H1 (cell line): ENCODE measurements around the gene MRPS25. TPM values are rescaled to one million over a fixed set of nuclear protein-coding genes. Genes with fewer than 3 reads are reported as not detected.
A peak's percentile ranks its signal among the peaks of the same experiment; 100 is the strongest.

Experiments used
- CTCF ChIA-PET: fragments of 300-600 bp; sonication (Branson Sonifier 250); formaldehyde crosslinking; loops from one replicate; lab custom pipeline; 2021; ENCODE audit not compliant: partially characterized antibody; lab: Charles Lee
- POLR2A ChIA-PET: fragments of 300-600 bp; sonication (Branson Sonifier 250); formaldehyde crosslinking; loops from one replicate; lab custom pipeline; 2021; ENCODE audit warnings: inconsistent platforms; ENCODE audit not compliant: partially characterized antibody; lab: Charles Lee
- DNase-seq, 2 experiments: peaks; one replicate each; pipeline versions ENCODE4 v3.0.0 to v3.0.0-alpha.2; 2010 to 2022; ENCODE audit warnings: low spot score in 2 of 2, low read depth in 1 of 2, mixed read lengths in 1 of 2
- FAIRE-seq: peaks from 2 replicates; lab custom pipeline; 2011; peaks lifted over from hg19 to GRCh38; lab: Jason Lieb, UNC
- H2AFZ ChIP-seq: 2 replicates; pipeline ENCODE4 v1.8.1; 2012; ENCODE audit warnings: low read length, inconsistent platforms
- H2AK5ac ChIP-seq: 2 replicates; pipeline ENCODE4 v1.6.1; 2013; ENCODE audit warnings: low read depth, low read length
- H2BK120ac ChIP-seq: replicated peaks from 2 replicates; pipeline ENCODE3; 2013; ENCODE audit warnings: low read depth, low read length, inconsistent platforms
- H2BK12ac ChIP-seq: 2 replicates; pipeline ENCODE4 v1.6.1; 2013; ENCODE audit warnings: low read depth, low read length
- H2BK15ac ChIP-seq: 2 replicates; pipeline ENCODE4 v1.6.1; 2013; ENCODE audit warnings: low read length
- H2BK20ac ChIP-seq: 2 replicates; pipeline ENCODE4 v1.6.1; 2013; ENCODE audit warnings: low read length
- H2BK5ac ChIP-seq: 2 replicates; pipeline ENCODE4 v1.6.1; 2013; ENCODE audit warnings: low read depth, low read length
- H3K14ac ChIP-seq: 2 replicates; pipeline ENCODE4 v1.6.1; 2013; ENCODE audit warnings: inconsistent platforms; ENCODE audit not compliant: insufficient read length
- H3K18ac ChIP-seq: 2 replicates; pipeline ENCODE4 v1.6.1; 2013; ENCODE audit warnings: low read length; ENCODE audit errors: extremely low read depth
- H3K23ac ChIP-seq: 2 replicates; pipeline ENCODE4 v1.6.1; 2013; ENCODE audit warnings: inconsistent platforms; ENCODE audit not compliant: insufficient read length
- H3K23me2 ChIP-seq: 2 replicates; pipeline ENCODE4 v1.6.1; 2013; ENCODE audit warnings: low read depth, low read length
- H3K27ac ChIP-seq: 2 replicates; pipeline ENCODE4 v1.6.1; 2011; ENCODE audit warnings: low read depth, low read length, inconsistent platforms
- H3K27me3 ChIP-seq, 4 experiments: replicated peaks in 1 of 4; 1 replicate in 1 of 4; 2 replicates in 3 of 4; pipeline versions ENCODE4 v1.6.1 to v1.8.1; 2011 to 2013; ENCODE audit warnings: low read length in 3 of 4, mild to moderate bottlenecking in 3 of 4, inconsistent platforms in 2 of 4, mixed read lengths in 2 of 4, moderate library complexity in 1 of 4; ENCODE audit not compliant: control insufficient read depth in 3 of 4, insufficient read depth in 3 of 4; ENCODE audit errors: extremely low read depth in 1 of 4
- H3K36me3 ChIP-seq, 4 experiments: 2 replicates each; pipeline versions ENCODE4 v1.6.1 to v1.8.1; 2011 to 2013; ENCODE audit warnings: mild to moderate bottlenecking in 4 of 4, low read length in 3 of 4, moderate library complexity in 2 of 4, control low read depth in 1 of 4, inconsistent platforms in 1 of 4; ENCODE audit not compliant: insufficient read depth in 4 of 4, control insufficient read depth in 2 of 4
- H3K4ac ChIP-seq: replicated peaks from 2 replicates; pipeline ENCODE3; 2013; ENCODE audit warnings: low read length, low read depth, mixed read lengths, inconsistent platforms; ENCODE audit not compliant: insufficient read length
- H3K4me1 ChIP-seq, 4 experiments: replicated peaks in 1 of 4; 1 replicate in 1 of 4; 2 replicates in 3 of 4; pipeline versions ENCODE4 v1.6.1 to v1.8.1; 2011 to 2013; ENCODE audit warnings: low read length in 3 of 4, inconsistent platforms in 2 of 4, mixed read lengths in 1 of 4; ENCODE audit not compliant: insufficient read depth in 4 of 4, control insufficient read depth in 3 of 4
- H3K4me2 ChIP-seq, 2 experiments: 2 replicates each; pipeline versions ENCODE4 v1.6.1 to v1.8.1; 2011 to 2013; ENCODE audit warnings: low read depth in 2 of 2, low read length in 2 of 2, control low read depth in 1 of 2, inconsistent platforms in 1 of 2, mild to moderate bottlenecking in 1 of 2; ENCODE audit not compliant: insufficient read depth in 1 of 2
- H3K4me3 ChIP-seq, 4 experiments: fragments of 200-600, 300-600 bp in 1 of 4; sonication (generic), shearing (Covaris generic), sonication (Bioruptor Twin) in 1 of 4; 2 replicates each; pipeline versions ENCODE4 v1.5.1 to v1.8.1; 2011 to 2016; ENCODE audit warnings: low read length in 4 of 4, low read depth in 3 of 4, control low read depth in 2 of 4, inconsistent platforms in 2 of 4, mild to moderate bottlenecking in 2 of 4, mixed read lengths in 1 of 4, moderate library complexity in 1 of 4; ENCODE audit not compliant: insufficient read depth in 2 of 4; ENCODE audit errors: extremely low read depth in 1 of 4
- H3K56ac ChIP-seq: replicated peaks from 2 replicates; pipeline ENCODE3; 2013; ENCODE audit warnings: low read depth, mild to moderate bottlenecking, mixed read lengths, low read length, inconsistent platforms; ENCODE audit not compliant: insufficient read length
- H3K79me1 ChIP-seq: 2 replicates; pipeline ENCODE4 v1.6.1; 2013; ENCODE audit warnings: low read depth, low read length, control low read depth
- H3K79me2 ChIP-seq, 2 experiments: 2 replicates each; pipeline versions ENCODE4 v1.6.1 to v1.8.1; 2012 to 2013; ENCODE audit warnings: low read length in 2 of 2, mild to moderate bottlenecking in 2 of 2, inconsistent platforms in 1 of 2; ENCODE audit not compliant: insufficient read depth in 2 of 2, control insufficient read depth in 1 of 2
- H3K9ac ChIP-seq, 4 experiments: replicated peaks in 1 of 4; 1 replicate in 1 of 4; 2 replicates in 3 of 4; pipeline versions ENCODE4 v1.6.1 to v1.8.1; 2011 to 2013; ENCODE audit warnings: low read depth in 3 of 4, low read length in 3 of 4, control low read depth in 2 of 4, mild to moderate bottlenecking in 2 of 4, moderate library complexity in 2 of 4, inconsistent platforms in 1 of 4; ENCODE audit errors: extremely low read depth in 1 of 4
- H3K9me3 ChIP-seq, 2 experiments: 2 replicates each; pipeline versions ENCODE4 v1.6.1 to v1.8.1; 2012 to 2013; ENCODE audit warnings: mild to moderate bottlenecking in 2 of 2, moderate library complexity in 2 of 2, control low read depth in 1 of 2, inconsistent platforms in 1 of 2, low read depth in 1 of 2, low read length in 1 of 2, mixed read lengths in 1 of 2; ENCODE audit not compliant: insufficient read depth in 2 of 2
- H4K20me1 ChIP-seq, 2 experiments: replicated peaks in 1 of 2; 2 replicates each; pipeline versions ENCODE3 to v1.8.1; 2011 to 2013; ENCODE audit warnings: inconsistent platforms in 2 of 2, low read length in 2 of 2, mild to moderate bottlenecking in 1 of 2; ENCODE audit not compliant: insufficient read depth in 2 of 2, control insufficient read depth in 1 of 2
- H4K5ac ChIP-seq: 2 replicates; pipeline ENCODE4 v1.6.1; 2013; ENCODE audit warnings: low read length, low read depth, mixed read lengths, inconsistent platforms; ENCODE audit not compliant: insufficient read length
- H4K8ac ChIP-seq: 2 replicates; pipeline ENCODE4 v1.8.0; 2013; ENCODE audit warnings: mild to moderate bottlenecking, moderate library complexity, low read length, inconsistent platforms; ENCODE audit not compliant: insufficient read depth; ENCODE audit errors: extremely low read depth
- H4K91ac ChIP-seq: replicated peaks from 2 replicates; pipeline ENCODE3; 2013; ENCODE audit warnings: low read length, mixed read lengths, inconsistent platforms; ENCODE audit not compliant: insufficient read length
- FOSL1 ChIP-seq: IDR thresholded peaks from 2 replicates; pipeline ENCODE4 v1.6.1; 2011; ENCODE audit warnings: mild to moderate bottlenecking, low read depth, low read length, moderate library complexity; ENCODE audit not compliant: insufficient read depth
- POLR2AphosphoS5 ChIP-seq: IDR thresholded peaks from 2 replicates; pipeline ENCODE4 v1.6.1; 2011; ENCODE audit warnings: low read depth, low read length
- WGBS, 2 experiments: shearing (Covaris generic) in 1 of 2; methylation state at CpG; one replicate each; pipeline versions ENCODE4 v1.1.6 to v1.1.7; 2013 to 2015; ENCODE audit warnings: low lambda C conversion rate in 2 of 2, mixed read lengths in 2 of 2, inconsistent platforms in 1 of 2, low coverage in 1 of 2, missing lambda C conversion rate in 1 of 2; ENCODE audit not compliant: insufficient replicate concordance in 2 of 2, insufficient coverage in 1 of 2, insufficient read length in 1 of 2; ENCODE audit errors: extremely low coverage in 1 of 2, missing lambda C conversion rate in 1 of 2; 5-methylcytosine and 5-hydroxymethylcytosine counted together
- polyA plus RNA-seq, 7 experiments: library from polyadenylated mRNA; depleted of rRNA in 3 of 7; stranded (reverse) in 5 of 7; unstranded in 2 of 7; fragments of >200 nt in 5 of 7; fragments of 200-250 nt in 2 of 7; gene quantifications; 1 replicate in 5 of 7; 2 replicates in 1 of 7; 4 replicates in 1 of 7; pipeline versions ENCODE4 v1.2.1 to v1.2.3, GENCODE V29; 2011 to 2013; ENCODE audit warnings: missing spikeins in 2 of 7, mixed read lengths in 2 of 7
- total RNA-seq: library from RNA; stranded (reverse); fragmentation: NEBNext Ultra II Directional; extraction: Animal tissue kit (Norgen Biotek cat#: 25700); gene quantifications from 2 replicates; pipeline ENCODE4 v1.2.1, GENCODE V29; 2021

Gene MRPS25
- total and polyA plus RNA-seq, 2 of the 8 experiments (the other 6 are each of a cell fraction or from before 2014, with no cell fraction given), result 23.0 to 56.5 TPM

GRCh38 chr3:15041950-15042349 lies 23.2 kb downstream of the MRPS25 start:
- Histone ChIP-seq H3K18ac (no peak overlapping the region), H2AFZ (no peak overlapping the region), H3K79me2 (no peaks in the 10 kb centered on the region), H3K27ac (no peak overlapping the region), H3K9me3 (no peaks in the 10 kb centered on the region), H4K8ac (no peak overlapping the region), H4K20me1 (peaks cover 2 to 8% of the 10 kb centered on the region in 2 experiments), H3K9ac (no peak overlapping the region; a peak in 1 of 7 replicates), H3K14ac (no peak overlapping the region), H3K23me2 (no peaks in the 10 kb centered on the region), H3K27me3 (no peaks in the 10 kb centered on the region), H3K56ac (no peak overlapping the region), H4K91ac (no peak overlapping the region), H2BK20ac (no peak overlapping the region), H3K4ac (no peak overlapping the region), H3K36me3 (peaks cover 43 to 94% (median 79%) of the 10 kb centered on the region in 4 experiments), H4K5ac (no peak overlapping the region), H3K4me1 (no peaks in the 10 kb centered on the region), H2BK5ac (no peak overlapping the region), H3K4me2 (no peak overlapping the region), H2BK120ac (no peak overlapping the region), H3K79me1 (no peaks in the 10 kb centered on the region), H3K4me3 (no peak overlapping the region), H3K23ac (no peak overlapping the region), H2BK15ac (no peak overlapping the region), H2BK12ac (no peak overlapping the region), H2AK5ac (no peak overlapping the region)
- ChIA-PET CTCF (interaction anchor here (0.7 kb wide), 1 partner anchor 18 kb away, joined by 3 read pairs; no protein-coding TSS in a partner anchor), POLR2A (no interaction called here)
- WGBS, 2 experiments, result 93% methylated on average over 3 of the region's 3 CpGs; no CpG with 5 or more reads in 1 of the 2 experiments
- TF ChIP-seq POLR2AphosphoS5 (peak; percentile 30; the same call in 1 of the 2 replicates), FOSL1 (no peak)
- FAIRE-seq (no peak), DNase-seq (no peak)
